NT2/D1 (cell line): ENCODE results near the gene CCSER1.

Source experiments
- SUZ12 ChIP-seq: IDR thresholded peaks from 2 replicates; pipeline ENCODE4 v1.6.1; 2011; ENCODE audit not compliant: insufficient read length, insufficient read depth; ENCODE audit errors: extremely low read depth
- YY1 ChIP-seq: IDR thresholded peaks from 2 replicates; pipeline ENCODE4 v1.6.1; 2011; ENCODE audit not compliant: insufficient read length, insufficient read depth
- ZNF274 ChIP-seq: IDR thresholded peaks from 2 replicates; pipeline ENCODE4 v1.6.1; 2011; ENCODE audit warnings: mild to moderate bottlenecking, low read depth, low read length

- TF ChIP-seq ZNF274 (no peak), YY1 (no peak), SUZ12 (no peak)
These were observed 1299.5 kb downstream of the CCSER1 start for GRCh38 chr4:91426725-91427124.
